Measurements from ENCODE around the gene OXLD1.

DNA sequence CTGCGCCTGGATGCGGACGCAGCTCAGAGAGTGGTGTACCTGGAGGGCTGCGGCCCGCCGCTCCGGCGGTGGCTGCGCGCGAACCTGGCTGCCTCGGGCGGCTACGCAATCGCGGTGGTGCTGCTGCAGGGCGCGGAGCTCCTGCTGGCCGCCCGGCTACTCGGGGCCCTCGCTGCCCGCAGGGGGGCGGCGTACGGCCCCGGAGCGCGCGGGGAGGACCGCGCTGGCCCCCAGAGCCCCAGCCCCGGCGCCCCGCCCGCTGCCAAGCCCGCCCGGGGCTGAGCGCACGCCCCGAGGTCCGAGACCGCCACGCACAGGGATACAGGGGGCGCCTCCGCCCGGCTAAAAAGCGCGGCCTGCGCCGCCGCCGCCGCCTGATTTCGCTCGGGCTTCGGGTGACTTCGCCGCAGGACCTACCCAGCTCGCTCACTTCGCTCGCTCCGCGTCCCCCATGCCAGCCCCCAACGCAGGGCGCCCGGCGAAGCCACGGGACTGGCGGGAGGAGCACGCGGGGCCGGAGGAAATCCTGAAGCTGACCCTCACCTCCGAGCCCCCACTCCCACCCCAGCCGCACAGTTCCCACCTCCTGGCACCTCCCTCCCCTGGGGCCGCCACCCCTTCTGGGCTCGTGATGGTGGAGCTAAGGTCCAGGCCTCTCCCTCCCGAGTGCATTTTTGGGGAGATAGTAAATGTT, 18.2 kb downstream of the OXLD1 start:
- TF ChIP-seq, protein P1, sequence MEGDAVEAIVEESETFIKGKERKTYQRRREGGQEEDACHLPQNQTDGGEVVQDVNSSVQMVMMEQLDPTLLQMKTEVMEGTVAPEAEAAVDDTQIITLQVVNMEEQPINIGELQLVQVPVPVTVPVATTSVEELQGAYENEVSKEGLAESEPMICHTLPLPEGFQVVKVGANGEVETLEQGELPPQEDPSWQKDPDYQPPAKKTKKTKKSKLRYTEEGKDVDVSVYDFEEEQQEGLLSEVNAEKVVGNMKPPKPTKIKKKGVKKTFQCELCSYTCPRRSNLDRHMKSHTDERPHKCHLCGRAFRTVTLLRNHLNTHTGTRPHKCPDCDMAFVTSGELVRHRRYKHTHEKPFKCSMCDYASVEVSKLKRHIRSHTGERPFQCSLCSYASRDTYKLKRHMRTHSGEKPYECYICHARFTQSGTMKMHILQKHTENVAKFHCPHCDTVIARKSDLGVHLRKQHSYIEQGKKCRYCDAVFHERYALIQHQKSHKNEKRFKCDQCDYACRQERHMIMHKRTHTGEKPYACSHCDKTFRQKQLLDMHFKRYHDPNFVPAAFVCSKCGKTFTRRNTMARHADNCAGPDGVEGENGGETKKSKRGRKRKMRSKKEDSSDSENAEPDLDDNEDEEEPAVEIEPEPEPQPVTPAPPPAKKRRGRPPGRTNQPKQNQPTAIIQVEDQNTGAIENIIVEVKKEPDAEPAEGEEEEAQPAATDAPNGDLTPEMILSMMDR (IDR thresholded peaks at IDR 0.05): no peak
- TF ChIP-seq POLR2A (IDR thresholded peaks at IDR 0.05; ENCODE audit: low read depth) (no peak), EP300 (IDR thresholded peaks at IDR 0.05) (no peak), POLR2AphosphoS5 (IDR thresholded peaks at IDR 0.05) (no peak)
